Neural crest cell (in vitro differentiated cells): ENCODE results near the gene PLD5. TPM values are rescaled to one million over a fixed set of nuclear protein-coding genes. Genes with fewer than 3 reads are reported as not detected.

Experiments
- DNase-seq: peaks from one replicate; pipeline ENCODE4 v3.0.0; 2021; ENCODE audit warnings: low read depth, mixed read lengths, low spot score
- H3K27ac Mint-ChIP-seq: one replicate; pipeline ENCODE4 v1.8.0; 2021; ENCODE audit warnings: mild to moderate bottlenecking, mixed read lengths; ENCODE audit not compliant: unreplicated experiment
- H3K27me3 Mint-ChIP-seq: 2 replicates; pipeline ENCODE4 v1.8.0; 2021; ENCODE audit warnings: low read depth, mild to moderate bottlenecking, mixed read lengths
- H3K36me3 Mint-ChIP-seq: 2 replicates; pipeline ENCODE4 v1.8.0; 2021; ENCODE audit warnings: low read depth, mild to moderate bottlenecking, mixed read lengths
- H3K4me1 Mint-ChIP-seq: 2 replicates; pipeline ENCODE4 v1.8.0; 2021; ENCODE audit warnings: mixed read lengths
- H3K4me3 Mint-ChIP-seq: one replicate; pipeline ENCODE4 v1.8.0; 2021; ENCODE audit warnings: mild to moderate bottlenecking, mixed read lengths
- H3K9me3 Mint-ChIP-seq: 2 replicates; pipeline ENCODE4 v1.8.0; 2021; ENCODE audit warnings: mixed read lengths
- total RNA-seq: library from RNA; stranded (reverse); gene quantifications from 2 replicates; pipeline ENCODE4 v1.2.1, GENCODE V29; 2021
- TF ChIP-seq, protein P1 (sequence below): fragments of 200-600 bp; sonication (generic); conservative IDR thresholded peaks from 2 replicates; pipeline ENCODE4 v1.5.0; 2021; ENCODE audit warnings: antibody characterized with exemption, mild to moderate bottlenecking

The PLD5 gene
- total RNA-seq, 1 donor from 2014 or later = 1.1 TPM

DNA sequence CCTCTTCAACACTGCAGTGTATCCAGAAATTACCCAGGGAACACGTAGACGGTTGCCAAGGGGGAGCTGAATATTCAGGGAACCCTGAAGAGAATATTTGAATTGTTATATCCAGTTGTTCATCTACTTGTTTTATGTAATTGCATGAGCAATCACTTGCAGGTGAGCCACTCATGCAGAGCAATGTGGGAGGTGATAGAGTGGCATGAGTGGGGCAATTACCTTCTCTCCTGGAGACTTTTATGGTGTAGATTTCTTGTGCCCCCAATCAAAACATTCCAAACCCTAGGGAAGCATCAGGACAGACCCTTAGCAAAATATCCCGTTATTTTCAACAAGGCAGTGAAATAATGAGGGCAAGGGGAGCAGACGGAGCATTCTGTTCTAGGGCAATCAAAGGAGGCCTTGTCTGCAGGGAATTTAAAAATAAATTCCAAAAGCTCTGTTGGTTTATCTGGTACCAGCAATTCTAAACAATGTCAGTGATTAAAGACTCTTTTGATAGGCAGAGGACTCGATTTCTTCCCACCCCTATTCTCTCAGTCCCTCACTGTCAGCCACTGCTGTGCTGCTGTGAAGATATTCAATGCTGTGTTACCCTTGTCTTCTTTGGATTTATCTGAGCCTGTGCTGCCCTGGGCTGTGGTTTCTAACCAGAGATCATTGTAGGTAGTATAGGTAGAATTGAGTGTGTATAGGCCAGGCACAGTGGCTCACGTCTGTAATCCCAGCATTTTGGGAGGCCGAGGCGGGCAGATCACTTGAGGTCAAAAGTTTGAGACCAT, 345.4 kb downstream of the PLD5 start:
- Mint-ChIP-seq H3K9me3 (peaks cover 9% of the 10 kb centered on the region), H3K4me1 (peaks cover 8% of the 10 kb centered on the region)
- no peak for DNase-seq

DNA sequence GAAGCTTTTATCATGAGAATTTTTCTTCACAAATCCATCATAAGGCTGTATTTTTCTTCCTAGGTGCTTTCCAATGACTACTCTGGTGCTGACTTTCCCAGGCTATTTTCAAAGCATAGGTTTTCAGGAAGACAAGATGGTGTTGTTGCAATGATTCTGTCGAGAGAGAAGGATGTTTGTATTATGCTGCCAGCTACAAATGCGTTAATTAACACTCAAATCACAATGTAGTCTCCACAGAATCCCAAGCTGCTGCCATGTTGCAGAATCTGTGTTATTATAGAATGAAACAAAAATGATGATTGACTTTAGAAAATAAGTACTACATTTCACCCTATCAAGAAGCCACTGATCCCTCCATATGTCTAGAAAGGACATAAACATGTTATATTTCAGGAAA, 346.1 kb downstream of the PLD5 start:
- Mint-ChIP-seq H3K27ac (no peak overlapping the region), H3K36me3 (peaks cover 3% of the 10 kb centered on the region), H3K27me3 (no peaks in the 10 kb centered on the region), H3K9me3 (peaks cover 9% of the 10 kb centered on the region), H3K4me3 (no peak overlapping the region), H3K4me1 (peaks cover 8% of the 10 kb centered on the region)
- TF ChIP-seq, protein P1, sequence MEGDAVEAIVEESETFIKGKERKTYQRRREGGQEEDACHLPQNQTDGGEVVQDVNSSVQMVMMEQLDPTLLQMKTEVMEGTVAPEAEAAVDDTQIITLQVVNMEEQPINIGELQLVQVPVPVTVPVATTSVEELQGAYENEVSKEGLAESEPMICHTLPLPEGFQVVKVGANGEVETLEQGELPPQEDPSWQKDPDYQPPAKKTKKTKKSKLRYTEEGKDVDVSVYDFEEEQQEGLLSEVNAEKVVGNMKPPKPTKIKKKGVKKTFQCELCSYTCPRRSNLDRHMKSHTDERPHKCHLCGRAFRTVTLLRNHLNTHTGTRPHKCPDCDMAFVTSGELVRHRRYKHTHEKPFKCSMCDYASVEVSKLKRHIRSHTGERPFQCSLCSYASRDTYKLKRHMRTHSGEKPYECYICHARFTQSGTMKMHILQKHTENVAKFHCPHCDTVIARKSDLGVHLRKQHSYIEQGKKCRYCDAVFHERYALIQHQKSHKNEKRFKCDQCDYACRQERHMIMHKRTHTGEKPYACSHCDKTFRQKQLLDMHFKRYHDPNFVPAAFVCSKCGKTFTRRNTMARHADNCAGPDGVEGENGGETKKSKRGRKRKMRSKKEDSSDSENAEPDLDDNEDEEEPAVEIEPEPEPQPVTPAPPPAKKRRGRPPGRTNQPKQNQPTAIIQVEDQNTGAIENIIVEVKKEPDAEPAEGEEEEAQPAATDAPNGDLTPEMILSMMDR = no peak
- DNase-seq = no peak

More for the DNA sequence above, 345.4 kb downstream of the PLD5 start:
- TF ChIP-seq, protein P1 = no peak
- Mint-ChIP-seq H3K27ac (no peak overlapping the region), H3K27me3 (no peaks in the 10 kb centered on the region), H3K36me3 (peaks cover 3% of the 10 kb centered on the region), H3K4me3 (no peak overlapping the region)

DNA sequence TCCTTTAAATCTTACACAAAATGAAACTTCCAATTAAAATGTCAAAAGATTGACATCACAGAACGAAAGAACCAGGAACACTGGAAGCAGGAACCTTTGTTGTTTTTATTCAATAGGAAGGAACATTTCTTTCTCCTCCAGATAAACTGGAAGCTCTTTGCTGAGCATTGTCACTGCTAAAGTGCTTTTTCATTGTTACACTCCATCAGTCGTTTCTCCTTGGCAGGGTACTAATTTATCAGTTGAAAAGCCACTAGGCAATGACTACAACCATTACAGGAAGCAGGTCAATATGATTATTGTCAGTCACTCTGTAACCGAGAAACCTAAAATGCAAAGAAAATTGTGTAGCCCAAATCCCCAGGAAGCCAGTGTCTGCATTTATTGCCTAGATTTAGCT, 362.4 kb downstream of the PLD5 start:
- Mint-ChIP-seq H3K9me3 (no peaks in the 10 kb centered on the region), H3K4me1 (peaks cover 7% of the 10 kb centered on the region), H3K27ac (no peak overlapping the region), H3K27me3 (no peaks in the 10 kb centered on the region), H3K4me3 (no peak overlapping the region), H3K36me3 (no peaks in the 10 kb centered on the region)
- no peak for DNase-seq
- TF ChIP-seq, protein P1 = no peak

DNA sequence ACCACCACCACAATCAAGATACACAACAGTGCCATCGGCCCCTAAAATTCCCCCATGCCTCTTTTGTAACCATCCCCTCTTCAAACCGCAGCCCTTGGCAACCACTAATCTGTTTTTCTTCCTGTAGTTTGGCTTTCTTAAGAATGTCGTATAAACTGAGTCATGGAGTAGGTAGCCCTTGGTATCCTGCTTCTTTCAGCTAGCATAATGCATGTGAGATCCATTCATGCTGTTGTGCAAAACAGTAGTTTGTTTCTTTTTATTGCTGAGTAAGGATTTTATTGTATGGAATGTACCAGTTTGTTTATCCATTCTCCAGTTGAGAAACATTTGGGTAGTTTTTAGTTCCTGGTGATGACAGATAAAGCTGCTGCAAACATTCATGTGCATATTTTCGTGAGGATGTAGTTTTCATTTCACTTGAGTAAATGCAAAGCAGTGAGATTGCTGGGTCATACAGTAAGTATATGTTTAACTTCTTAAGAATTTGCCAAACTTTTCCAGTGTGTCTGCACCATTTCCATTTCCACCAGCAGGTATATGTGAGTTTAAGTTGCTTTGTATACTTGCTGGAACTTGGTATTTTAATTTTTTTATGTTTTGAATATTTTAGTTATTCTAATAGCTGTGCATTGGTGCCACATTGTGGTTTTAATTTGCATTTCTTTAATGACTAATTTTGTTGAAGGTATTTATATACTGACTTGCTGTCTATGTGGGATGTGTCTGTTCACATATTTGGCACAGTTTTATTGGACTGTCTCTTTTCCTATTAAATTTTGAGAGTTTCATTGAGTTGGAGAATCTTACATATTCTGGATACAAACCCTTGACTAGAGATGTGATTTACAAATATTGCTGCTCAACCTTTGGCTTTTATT, 377.2 kb downstream of the PLD5 start:
- H3K4me3 Mint-ChIP-seq = no peak overlapping the region
- peaks cover 7% of the 10 kb centered on the region for H3K4me1 Mint-ChIP-seq
- H3K9me3 Mint-ChIP-seq = peaks cover 5% of the 10 kb centered on the region
- no peaks in the 10 kb centered on the region for H3K27me3 Mint-ChIP-seq
- TF ChIP-seq, protein P1 = no peak
- H3K27ac Mint-ChIP-seq = peak overlapping the region; percentile 70
- no peaks in the 10 kb centered on the region for H3K36me3 Mint-ChIP-seq
- DNase-seq = no peak

DNA sequence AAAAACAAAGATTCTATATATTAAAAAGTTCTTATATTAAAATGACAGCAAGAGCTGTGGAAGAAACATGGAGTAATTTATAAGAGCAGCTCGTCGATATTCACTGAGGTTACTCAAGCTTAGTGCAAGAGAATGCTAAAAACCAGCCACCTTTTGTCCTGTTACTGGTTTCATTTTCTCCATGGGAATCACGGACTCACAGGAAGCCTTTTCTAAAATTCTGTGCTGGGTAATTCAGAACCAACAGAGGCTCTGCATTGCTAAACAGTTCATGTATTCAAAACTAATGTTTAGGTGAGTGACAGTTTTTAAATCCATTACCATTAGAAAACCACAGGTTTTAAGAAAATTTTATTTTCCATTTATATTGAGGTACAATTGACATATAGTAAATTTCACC, 377.8 kb downstream of the PLD5 start:
- Mint-ChIP-seq H3K27ac (no peak overlapping the region), H3K4me3 (no peak overlapping the region), H3K4me1 (peaks cover 7% of the 10 kb centered on the region), H3K36me3 (no peaks in the 10 kb centered on the region), H3K27me3 (no peaks in the 10 kb centered on the region), H3K9me3 (peaks cover 5% of the 10 kb centered on the region)
- no peak for DNase-seq
- TF ChIP-seq, protein P1 = no peak
